Limb (tissue), 2 donors: ENCODE measurements around the gene ATP1B2.
A peak's percentile ranks its signal among the peaks of the same experiment; 100 is the strongest.
"Not testable (repeated sequence)": the region's sequence is repeated elsewhere in the genome, so short reads cannot be mapped to it uniquely, and the experiment has no call there.

Source experiments
- DNase-seq, 2 donors: peaks; one replicate each; pipeline ENCODE4 v3.0.0-alpha.2; 2016; ENCODE audit errors: extremely low spot score in 2 of 2

The ATP1B2 gene

GRCh38 chr17:7650509-7651096 is at the start of gene ATP1B2:
Gene ATP1B2, plus strand, starts transcription at chr17:7650926. Its CDS starts 593 bp downstream, at chr17:7651519.
- peak in 1 of 2 donors; percentile 88 for DNase-seq

- DNase-seq, result no peak
Measured at GRCh38 chr17:7606280-7606679, 44.4 kb upstream of the ATP1B2 start.

GRCh38 chr17:7610641-7611040 is 40.1 kb upstream of the ATP1B2 start:
- no peak for DNase-seq

- no peak for DNase-seq
Measured at GRCh38 chr17:7611635-7612293, 39.0 kb upstream of the ATP1B2 start.

GRCh38 chr17:7612294-7612640 is 38.5 kb upstream of the ATP1B2 start:
- no peak for DNase-seq

- DNase-seq, result peak in 1 of 2 donors; percentile 21
Measured at GRCh38 chr17:7613769-7614424, 36.8 kb upstream of the ATP1B2 start.

GRCh38 chr17:7614425-7615264 is 36.1 kb upstream of the ATP1B2 start, which contains the start of gene FXR2:
Gene FXR2, minus strand, starts transcription at chr17:7614897. Its CDS starts 365 bp downstream, at chr17:7614532.
- DNase-seq, result peak; percentile 100

- DNase-seq, result no peak
Measured at GRCh38 chr17:7615265-7615747, 35.4 kb upstream of the ATP1B2 start.

GRCh38 chr17:7618608-7619007 is 32.1 kb upstream of the ATP1B2 start:
- no peak for DNase-seq

GRCh38 chr17:7620835-7621234 is 29.9 kb upstream of the ATP1B2 start:
- no peak for DNase-seq

GRCh38 chr17:7623661-7624060 is 27.1 kb upstream of the ATP1B2 start:
- no peak for DNase-seq

- DNase-seq, result not testable (repeated sequence)
Measured at GRCh38 chr17:7625749-7626148, 25.0 kb upstream of the ATP1B2 start.

- no peak for DNase-seq
Measured at GRCh38 chr17:7626307-7626706, 24.4 kb upstream of the ATP1B2 start.

- no peak for DNase-seq
Measured at GRCh38 chr17:7626956-7627249, 23.8 kb upstream of the ATP1B2 start.

GRCh38 chr17:7627250-7628121 is 23.2 kb upstream of the ATP1B2 start, which contains the start of gene SAT2:
Gene SAT2, minus strand, starts transcription at chr17:7627821. Its CDS starts 186 bp downstream, at chr17:7627635.
- DNase-seq, result peak; percentile 92 to 98

- no peak for DNase-seq
Measured at GRCh38 chr17:7629939-7630571, 20.7 kb upstream of the ATP1B2 start, which contains the start of gene SHBG. Gene SHBG, plus strand, starts transcription at chr17:7630135. Its CDS starts 38 bp downstream, at chr17:7630173.

- DNase-seq, result no peak
Measured at GRCh38 chr17:7631398-7632380, 19.0 kb upstream of the ATP1B2 start.

- no peak for DNase-seq
Measured at GRCh38 chr17:7632492-7632894, 18.2 kb upstream of the ATP1B2 start.

GRCh38 chr17:7633093-7633492 is 17.6 kb upstream of the ATP1B2 start:
- DNase-seq, result no peak
